H1 (cell line): Measurements from ENCODE around the gene ZYX. TPM values are rescaled to one million over a fixed set of nuclear protein-coding genes. Genes with fewer than 3 reads are reported as not detected.

Source experiments
- CTCF ChIA-PET: fragments of 300-600 bp; sonication (Branson Sonifier 250); formaldehyde crosslinking; loops from one replicate; lab custom pipeline; 2021; ENCODE audit not compliant: partially characterized antibody; lab: Charles Lee
- POLR2A ChIA-PET: fragments of 300-600 bp; sonication (Branson Sonifier 250); formaldehyde crosslinking; loops from one replicate; lab custom pipeline; 2021; ENCODE audit warnings: inconsistent platforms; ENCODE audit not compliant: partially characterized antibody; lab: Charles Lee
- DNase-seq, 2 experiments: peaks; one replicate each; pipeline versions ENCODE4 v3.0.0 to v3.0.0-alpha.2; 2010 to 2022; ENCODE audit warnings: low spot score in 2 of 2, low read depth in 1 of 2, mixed read lengths in 1 of 2
- FAIRE-seq: peaks from 2 replicates; lab custom pipeline; 2011; peaks lifted over from hg19 to GRCh38; lab: Jason Lieb, UNC
- H2AFZ ChIP-seq: 2 replicates; pipeline ENCODE4 v1.8.1; 2012; ENCODE audit warnings: low read length, inconsistent platforms
- H2AK5ac ChIP-seq: 2 replicates; pipeline ENCODE4 v1.6.1; 2013; ENCODE audit warnings: low read depth, low read length
- H2BK120ac ChIP-seq: replicated peaks from 2 replicates; pipeline ENCODE3; 2013; ENCODE audit warnings: low read depth, low read length, inconsistent platforms
- H2BK12ac ChIP-seq: 2 replicates; pipeline ENCODE4 v1.6.1; 2013; ENCODE audit warnings: low read depth, low read length
- H2BK15ac ChIP-seq: 2 replicates; pipeline ENCODE4 v1.6.1; 2013; ENCODE audit warnings: low read length
- H2BK20ac ChIP-seq: 2 replicates; pipeline ENCODE4 v1.6.1; 2013; ENCODE audit warnings: low read length
- H2BK5ac ChIP-seq: 2 replicates; pipeline ENCODE4 v1.6.1; 2013; ENCODE audit warnings: low read depth, low read length
- H3K14ac ChIP-seq: 2 replicates; pipeline ENCODE4 v1.6.1; 2013; ENCODE audit warnings: inconsistent platforms; ENCODE audit not compliant: insufficient read length
- H3K18ac ChIP-seq: 2 replicates; pipeline ENCODE4 v1.6.1; 2013; ENCODE audit warnings: low read length; ENCODE audit errors: extremely low read depth
- H3K23ac ChIP-seq: 2 replicates; pipeline ENCODE4 v1.6.1; 2013; ENCODE audit warnings: inconsistent platforms; ENCODE audit not compliant: insufficient read length
- H3K23me2 ChIP-seq: 2 replicates; pipeline ENCODE4 v1.6.1; 2013; ENCODE audit warnings: low read depth, low read length
- H3K27ac ChIP-seq: 2 replicates; pipeline ENCODE4 v1.6.1; 2011; ENCODE audit warnings: low read depth, low read length, inconsistent platforms
- H3K27me3 ChIP-seq, 4 experiments: replicated peaks in 1 of 4; 1 replicate in 1 of 4; 2 replicates in 3 of 4; pipeline versions ENCODE4 v1.6.1 to v1.8.1; 2011 to 2013; ENCODE audit warnings: low read length in 3 of 4, mild to moderate bottlenecking in 3 of 4, inconsistent platforms in 2 of 4, mixed read lengths in 2 of 4, moderate library complexity in 1 of 4; ENCODE audit not compliant: control insufficient read depth in 3 of 4, insufficient read depth in 3 of 4; ENCODE audit errors: extremely low read depth in 1 of 4
- H3K36me3 ChIP-seq, 4 experiments: 2 replicates each; pipeline versions ENCODE4 v1.6.1 to v1.8.1; 2011 to 2013; ENCODE audit warnings: mild to moderate bottlenecking in 4 of 4, low read length in 3 of 4, moderate library complexity in 2 of 4, control low read depth in 1 of 4, inconsistent platforms in 1 of 4; ENCODE audit not compliant: insufficient read depth in 4 of 4, control insufficient read depth in 2 of 4
- H3K4ac ChIP-seq: replicated peaks from 2 replicates; pipeline ENCODE3; 2013; ENCODE audit warnings: low read length, low read depth, mixed read lengths, inconsistent platforms; ENCODE audit not compliant: insufficient read length
- H3K4me1 ChIP-seq, 4 experiments: replicated peaks in 1 of 4; 1 replicate in 1 of 4; 2 replicates in 3 of 4; pipeline versions ENCODE4 v1.6.1 to v1.8.1; 2011 to 2013; ENCODE audit warnings: low read length in 3 of 4, inconsistent platforms in 2 of 4, mixed read lengths in 1 of 4; ENCODE audit not compliant: insufficient read depth in 4 of 4, control insufficient read depth in 3 of 4
- H3K4me2 ChIP-seq, 2 experiments: 2 replicates each; pipeline versions ENCODE4 v1.6.1 to v1.8.1; 2011 to 2013; ENCODE audit warnings: low read depth in 2 of 2, low read length in 2 of 2, control low read depth in 1 of 2, inconsistent platforms in 1 of 2, mild to moderate bottlenecking in 1 of 2; ENCODE audit not compliant: insufficient read depth in 1 of 2
- H3K4me3 ChIP-seq, 4 experiments: fragments of 200-600, 300-600 bp in 1 of 4; sonication (generic), shearing (Covaris generic), sonication (Bioruptor Twin) in 1 of 4; 2 replicates each; pipeline versions ENCODE4 v1.5.1 to v1.8.1; 2011 to 2016; ENCODE audit warnings: low read length in 4 of 4, low read depth in 3 of 4, control low read depth in 2 of 4, inconsistent platforms in 2 of 4, mild to moderate bottlenecking in 2 of 4, mixed read lengths in 1 of 4, moderate library complexity in 1 of 4; ENCODE audit not compliant: insufficient read depth in 2 of 4; ENCODE audit errors: extremely low read depth in 1 of 4
- H3K56ac ChIP-seq: replicated peaks from 2 replicates; pipeline ENCODE3; 2013; ENCODE audit warnings: low read depth, mild to moderate bottlenecking, mixed read lengths, low read length, inconsistent platforms; ENCODE audit not compliant: insufficient read length
- H3K79me1 ChIP-seq: 2 replicates; pipeline ENCODE4 v1.6.1; 2013; ENCODE audit warnings: low read depth, low read length, control low read depth
- H3K79me2 ChIP-seq, 2 experiments: 2 replicates each; pipeline versions ENCODE4 v1.6.1 to v1.8.1; 2012 to 2013; ENCODE audit warnings: low read length in 2 of 2, mild to moderate bottlenecking in 2 of 2, inconsistent platforms in 1 of 2; ENCODE audit not compliant: insufficient read depth in 2 of 2, control insufficient read depth in 1 of 2
- H3K9ac ChIP-seq, 4 experiments: replicated peaks in 1 of 4; 1 replicate in 1 of 4; 2 replicates in 3 of 4; pipeline versions ENCODE4 v1.6.1 to v1.8.1; 2011 to 2013; ENCODE audit warnings: low read depth in 3 of 4, low read length in 3 of 4, control low read depth in 2 of 4, mild to moderate bottlenecking in 2 of 4, moderate library complexity in 2 of 4, inconsistent platforms in 1 of 4; ENCODE audit errors: extremely low read depth in 1 of 4
- H3K9me3 ChIP-seq, 2 experiments: 2 replicates each; pipeline versions ENCODE4 v1.6.1 to v1.8.1; 2012 to 2013; ENCODE audit warnings: mild to moderate bottlenecking in 2 of 2, moderate library complexity in 2 of 2, control low read depth in 1 of 2, inconsistent platforms in 1 of 2, low read depth in 1 of 2, low read length in 1 of 2, mixed read lengths in 1 of 2; ENCODE audit not compliant: insufficient read depth in 2 of 2
- H4K20me1 ChIP-seq, 2 experiments: replicated peaks in 1 of 2; 2 replicates each; pipeline versions ENCODE3 to v1.8.1; 2011 to 2013; ENCODE audit warnings: inconsistent platforms in 2 of 2, low read length in 2 of 2, mild to moderate bottlenecking in 1 of 2; ENCODE audit not compliant: insufficient read depth in 2 of 2, control insufficient read depth in 1 of 2
- H4K5ac ChIP-seq: 2 replicates; pipeline ENCODE4 v1.6.1; 2013; ENCODE audit warnings: low read length, low read depth, mixed read lengths, inconsistent platforms; ENCODE audit not compliant: insufficient read length
- H4K8ac ChIP-seq: 2 replicates; pipeline ENCODE4 v1.8.0; 2013; ENCODE audit warnings: mild to moderate bottlenecking, moderate library complexity, low read length, inconsistent platforms; ENCODE audit not compliant: insufficient read depth; ENCODE audit errors: extremely low read depth
- H4K91ac ChIP-seq: replicated peaks from 2 replicates; pipeline ENCODE3; 2013; ENCODE audit warnings: low read length, mixed read lengths, inconsistent platforms; ENCODE audit not compliant: insufficient read length
- CTBP2 ChIP-seq: IDR thresholded peaks from 2 replicates; pipeline ENCODE4 v1.7.0; 2011; ENCODE audit warnings: borderline replicate concordance, mild to moderate bottlenecking, moderate library complexity, mixed read lengths, low read length; ENCODE audit not compliant: insufficient read depth, insufficient read length
- JUND ChIP-seq: IDR thresholded peaks from 2 replicates; pipeline ENCODE4 v1.6.1; 2011; ENCODE audit warnings: mild to moderate bottlenecking, improper control_type of control experiment, low read length
- MAX ChIP-seq: IDR thresholded peaks from 2 replicates; pipeline ENCODE4 v1.6.1; 2012; ENCODE audit warnings: inconsistent platforms
- PHF8 ChIP-seq: fragments of 200-600 bp; sonication (generic); conservative IDR thresholded peaks from 2 replicates; pipeline ENCODE4 v1.7.1; 2012; ENCODE audit warnings: low read depth, mild to moderate bottlenecking, inconsistent platforms, low read length, moderate library complexity
- POLR2AphosphoS5 ChIP-seq: IDR thresholded peaks from 2 replicates; pipeline ENCODE4 v1.6.1; 2011; ENCODE audit warnings: low read depth, low read length
- RXRA ChIP-seq: IDR thresholded peaks from 2 replicates; pipeline ENCODE4 v1.6.1; 2011; ENCODE audit warnings: low read depth, mild to moderate bottlenecking, low read length, moderate library complexity; ENCODE audit not compliant: insufficient read depth
- SAP30 ChIP-seq: fragments of 300-600 bp; sonication (generic); IDR thresholded peaks from 2 replicates; pipeline ENCODE4 v1.7.1; 2012; ENCODE audit warnings: low read length, moderate library complexity, mild to moderate bottlenecking, inconsistent platforms; ENCODE audit not compliant: insufficient read depth, insufficient replicate concordance
- TAF1 ChIP-seq: IDR thresholded peaks from 2 replicates; pipeline ENCODE4 v1.6.1; 2011; ENCODE audit warnings: mild to moderate bottlenecking, low read depth, low read length
- TAF7 ChIP-seq: optimal IDR thresholded peaks from 2 replicates; pipeline ENCODE3; 2011; ENCODE audit warnings: low read depth, mild to moderate bottlenecking, inconsistent platforms, low read length, moderate library complexity, borderline replicate concordance
- TCF12 ChIP-seq: IDR thresholded peaks from 2 replicates; pipeline ENCODE4 v1.6.1; 2011; ENCODE audit warnings: low read depth, mild to moderate bottlenecking, low read length
- YY1 ChIP-seq: IDR thresholded peaks from 2 replicates; pipeline ENCODE4 v1.6.1; 2011; ENCODE audit warnings: low read depth, mild to moderate bottlenecking, low read length
- WGBS, 2 experiments: shearing (Covaris generic) in 1 of 2; methylation state at CpG; one replicate each; pipeline versions ENCODE4 v1.1.6 to v1.1.7; 2013 to 2015; ENCODE audit warnings: low lambda C conversion rate in 2 of 2, mixed read lengths in 2 of 2, inconsistent platforms in 1 of 2, low coverage in 1 of 2, missing lambda C conversion rate in 1 of 2; ENCODE audit not compliant: insufficient replicate concordance in 2 of 2, insufficient coverage in 1 of 2, insufficient read length in 1 of 2; ENCODE audit errors: extremely low coverage in 1 of 2, missing lambda C conversion rate in 1 of 2; 5-methylcytosine and 5-hydroxymethylcytosine counted together
- polyA plus RNA-seq, 7 experiments: library from polyadenylated mRNA; depleted of rRNA in 3 of 7; stranded (reverse) in 5 of 7; unstranded in 2 of 7; fragments of >200 nt in 5 of 7; fragments of 200-250 nt in 2 of 7; gene quantifications; 1 replicate in 5 of 7; 2 replicates in 1 of 7; 4 replicates in 1 of 7; pipeline versions ENCODE4 v1.2.1 to v1.2.3, GENCODE V29; 2011 to 2013; ENCODE audit warnings: missing spikeins in 2 of 7, mixed read lengths in 2 of 7
- total RNA-seq: library from RNA; stranded (reverse); fragmentation: NEBNext Ultra II Directional; extraction: Animal tissue kit (Norgen Biotek cat#: 25700); gene quantifications from 2 replicates; pipeline ENCODE4 v1.2.1, GENCODE V29; 2021

ZYX gene
- total and polyA plus RNA-seq, 2 of the 8 experiments (the other 6 are each of a cell fraction or from before 2014, with no cell fraction given) = 40.6 to 159 TPM

GRCh38 chr7:143405173-143406001, 24.2 kb downstream of the ZYX start:
- Histone ChIP-seq H3K9me3 (no peaks in the 10 kb centered on the region), H2BK15ac (peak overlapping the region; percentile 76; the same call in 1 of the 2 replicates), H4K8ac (no peak overlapping the region), H3K18ac (peak overlapping the region; percentile 73), H3K56ac (no peak overlapping the region), H3K79me2 (peaks cover 0 to 54% of the 10 kb centered on the region in 2 experiments; a peak in 3 of 4 replicates), H3K4me2 (peak overlapping the region; percentile 54 to 96), H3K4ac (peak overlapping the region; percentile 82), H3K23me2 (peaks cover 14% of the 10 kb centered on the region), H4K20me1 (peaks cover 3 to 8% of the 10 kb centered on the region in 2 experiments), H2AK5ac (peak overlapping the region; percentile 90; the same call in 1 of the 2 replicates), H3K27ac (no peak overlapping the region; the same call in 1 of the 2 replicates), H2BK5ac (peak overlapping the region; percentile 73), H3K79me1 (peaks cover 17% of the 10 kb centered on the region), H2BK120ac (no peak overlapping the region), H3K14ac (no peak overlapping the region), H2AFZ (no peak overlapping the region), H3K36me3 (peaks cover 9 to 19% (median 16%) of the 10 kb centered on the region in 4 experiments; a peak in 7 of 8 replicates), H4K5ac (no peak overlapping the region), H4K91ac (peak overlapping the region; percentile 34), H2BK12ac (peak overlapping the region; percentile 91; the same call in 1 of the 2 replicates), H3K4me1 (peaks cover 17 to 34% (median 26%) of the 10 kb centered on the region in 4 experiments), H3K27me3 (no peaks in the 10 kb centered on the region), H2BK20ac (peak overlapping the region; percentile 83; the same call in 1 of the 2 replicates), H3K9ac (no peak overlapping the region), H3K4me3 (peak overlapping the region in 1 of 4 experiments; percentile 90; a peak in 3 of 8 replicates), H3K23ac (no peak overlapping the region)
- WGBS, 2 experiments = 74% methylated on average over 8 of the region's 9 CpGs; no CpG with 5 or more reads in 1 of the 2 experiments
- FAIRE-seq (no peak), DNase-seq (no peak)
- ChIA-PET CTCF (interaction anchor here (0.9 to 23.5 kb wide), 9 partner anchors 11 to 165 kb away, joined by 4 to 359 read pairs (median 50); partner anchors contain the start of gene ZYX), POLR2A (interaction anchor here (0.7 to 25.2 kb wide), 13 partner anchors 9 to 117 kb away, joined by 3 to 518 read pairs (median 4); partner anchors contain the start of genes CASP2, FAM131B and ZYX)
- no peak for TF ChIP-seq RXRA
- no peak for TF ChIP-seq PHF8
- no peak for TF ChIP-seq JUND
- TF ChIP-seq TAF1 = no peak
- no peak for TF ChIP-seq SAP30
- no peak for TF ChIP-seq YY1
- no peak for TF ChIP-seq POLR2AphosphoS5
- no peak for TF ChIP-seq MAX
- no peak for TF ChIP-seq TAF7
- no peak for TF ChIP-seq CTBP2
- no peak for TF ChIP-seq TCF12
